HCT116 (cell line): ENCODE data around the gene MZT2A. TPM values are rescaled to one million over a fixed set of nuclear protein-coding genes. Genes with fewer than 3 reads are reported as not detected.
"Not testable (repeated sequence)": the region's sequence is repeated elsewhere in the genome, so short reads cannot be mapped to it uniquely, and the experiment has no call there.

ENCODE experiments used
- ATAC-seq: fragments of 200-7000 bp; cut with Tn5 transposase; 2 replicates; pipeline ENCODE4 v1.9.1; 2020; ENCODE audit warnings: mild to moderate bottlenecking, moderate library complexity
- BruUV-seq: library from RNA; stranded (reverse); fragments of 400-500 nt; replicated peaks from 2 replicates; lab custom pipeline; 2021; lab: Mats Ljungman, UMichigan
- CTCF ChIA-PET: fragments of 300-600 bp; sonication (Branson Sonifier 250); formaldehyde crosslinking; loops from one replicate; lab custom pipeline; 2021; ENCODE audit warnings: antibody characterized with exemption; lab: Charles Lee
- POLR2A ChIA-PET: fragments of 300-600, 350-600 bp; sonication (Branson Sonifier 250); formaldehyde crosslinking; loops from one replicate; lab custom pipeline; 2021; ENCODE audit warnings: antibody characterized with exemption; lab: Charles Lee
- RAD21 ChIA-PET, 2 experiments: fragments of 300-600 bp; sonication (Branson Sonifier 250); formaldehyde crosslinking; loops; one replicate each; lab custom pipeline; 2023; ENCODE audit warnings: low total read pairs in 2 of 2; ENCODE audit not compliant: uncharacterized antibody in 2 of 2, unreplicated experiment in 2 of 2, low non-redundant PET in 1 of 2; lab: Charles Lee
- DNase-seq: peaks from one replicate; pipeline ENCODE4 v3.0.0-alpha.2; 2010; ENCODE audit warnings: low read depth, low spot score
- H2AFZ ChIP-seq: fragments of 200-600 bp; shearing (Covaris generic), sonication (generic); 2 replicates; pipeline ENCODE4 v1.6.1; 2017; ENCODE audit warnings: low read depth, mixed run types, mixed read lengths, antibody characterized with exemption, low read length; ENCODE audit not compliant: poor library complexity, severe bottlenecking
- H3K27ac ChIP-seq: 2 replicates; pipeline ENCODE4 v1.5.1; 2012; ENCODE audit warnings: low read depth, low read length
- H3K27me3 ChIP-seq: fragments of 200-600 bp; sonication (generic); 2 replicates; pipeline ENCODE4 v1.6.1; 2016; ENCODE audit warnings: mixed run types, low read length, mixed read lengths; ENCODE audit not compliant: insufficient read depth
- H3K36me3 ChIP-seq, 2 experiments: fragments of 200-500 bp in 1 of 2; fragments of 200-600 bp in 1 of 2; sonication (Bioruptor generic) in 1 of 2; sonication (generic) in 1 of 2; 2 replicates each; pipeline versions ENCODE4 v1.5.1 to v1.6.1; 2014 to 2016; ENCODE audit warnings: low read length in 2 of 2, inconsistent platforms in 1 of 2, mixed read lengths in 1 of 2, mixed run types in 1 of 2; ENCODE audit not compliant: insufficient read depth in 2 of 2, control insufficient read depth in 1 of 2
- H3K4me1 ChIP-seq, 2 experiments: fragments of 200-600 bp in 1 of 2; sonication (generic) in 1 of 2; 2 replicates each; pipeline versions ENCODE4 v1.5.1 to v1.6.1; 2012 to 2017; ENCODE audit warnings: low read length in 2 of 2, inconsistent platforms in 1 of 2, mild to moderate bottlenecking in 1 of 2, mixed read lengths in 1 of 2, mixed run types in 1 of 2, moderate library complexity in 1 of 2; ENCODE audit not compliant: insufficient read depth in 2 of 2, control insufficient read depth in 1 of 2
- H3K4me2 ChIP-seq: fragments of 200-600 bp; sonication (generic); 2 replicates; pipeline ENCODE4 v1.6.1; 2017; ENCODE audit warnings: mixed run types, low read length, mixed read lengths
- H3K4me3 ChIP-seq, 2 experiments: fragments of 200-600 bp in 1 of 2; sonication (generic) in 1 of 2; replicated peaks in 1 of 2; 2 replicates each; pipeline ENCODE4 v1.5.1; 2011 to 2016; ENCODE audit warnings: low read length in 2 of 2, control low read depth in 1 of 2, low read depth in 1 of 2, mild to moderate bottlenecking in 1 of 2, mixed read lengths in 1 of 2, mixed run types in 1 of 2
- H3K79me2 ChIP-seq: fragments of 200-600 bp; sonication (generic); 2 replicates; pipeline ENCODE4 v1.6.1; 2017; ENCODE audit warnings: mild to moderate bottlenecking, mixed run types, low read length, moderate library complexity, mixed read lengths; ENCODE audit not compliant: insufficient read depth
- H3K9ac ChIP-seq: fragments of 200-600 bp; sonication (generic); 2 replicates; pipeline ENCODE4 v1.6.1; 2016; ENCODE audit warnings: low read length, mixed read lengths
- H3K9me2 ChIP-seq: fragments of 200-600 bp; sonication (generic), shearing (Covaris generic); 2 replicates; pipeline ENCODE4 v1.6.1; 2017; ENCODE audit warnings: mixed run types, mild to moderate bottlenecking, moderate library complexity; ENCODE audit not compliant: insufficient read depth
- H3K9me3 ChIP-seq, 2 experiments: fragments of 200-500 bp in 1 of 2; fragments of 200-600 bp in 1 of 2; sonication (Bioruptor generic) in 1 of 2; sonication (generic) in 1 of 2; 2 replicates each; pipeline ENCODE4 v1.6.1; 2014 to 2017; ENCODE audit warnings: low read length in 2 of 2, mixed read lengths in 2 of 2, inconsistent platforms in 1 of 2, low read depth in 1 of 2, mild to moderate bottlenecking in 1 of 2, mixed run types in 1 of 2, moderate library complexity in 1 of 2; ENCODE audit not compliant: control insufficient read depth in 1 of 2, insufficient read depth in 1 of 2
- H4K20me1 ChIP-seq: fragments of 200-600 bp; sonication (generic), shearing (Covaris generic); 2 replicates; pipeline ENCODE4 v1.6.1; 2017; ENCODE audit warnings: mixed run types, mild to moderate bottlenecking, moderate library complexity; ENCODE audit not compliant: insufficient read depth
- intact Hi-C: fragments of 100-400 bp; cut with micrococcal nuclease; formaldehyde crosslinking; loops from 2 replicates; pipeline ENCODE4 v1.10.0; 2022
- total RNA-seq: library from RNA; stranded (reverse); gene quantifications from one replicate; pipeline ENCODE4 v1.2.1, GENCODE V29; 2021; ENCODE audit not compliant: unreplicated experiment

Gene MZT2A
- total RNA-seq, 1 experiment from 2014 or later = 203 TPM

DNA sequence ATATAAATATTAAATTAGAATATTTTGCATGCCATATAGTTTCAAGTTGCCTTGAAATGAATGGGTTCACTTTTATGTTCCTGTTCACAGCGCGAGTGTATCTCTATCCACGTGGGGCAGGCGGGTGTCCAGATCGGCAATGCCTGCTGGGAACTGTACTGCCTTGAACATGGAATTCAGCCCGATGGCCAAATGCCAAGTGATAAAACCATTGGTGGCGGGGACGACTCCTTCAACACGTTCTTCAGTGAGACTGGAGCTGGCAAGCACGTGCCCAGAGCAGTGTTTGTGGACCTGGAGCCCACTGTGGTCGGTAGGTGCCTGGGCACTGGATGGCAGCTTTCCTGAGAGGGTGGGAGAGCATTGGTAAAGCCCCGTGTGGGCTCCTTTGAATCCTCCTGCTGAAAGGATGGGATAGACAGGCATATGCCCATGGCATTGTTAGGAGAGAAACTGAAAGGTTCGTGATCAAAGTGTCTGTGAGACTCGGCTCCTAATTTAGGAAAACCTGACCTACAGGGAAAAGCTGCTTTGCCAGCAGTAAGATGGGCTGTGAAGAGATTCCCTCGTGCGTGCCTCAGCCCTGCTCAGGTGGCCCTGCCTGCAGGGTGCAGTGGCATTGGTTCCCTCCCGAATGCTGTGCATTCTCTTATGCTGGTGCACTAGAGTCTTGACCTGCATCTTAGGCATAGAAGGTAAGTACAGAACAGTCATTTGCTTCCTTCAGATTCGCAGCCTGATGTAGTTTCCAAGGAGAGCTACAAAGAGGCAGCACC is 13.9 kb downstream of the MZT2A start:
- not testable (repeated sequence) for ATAC-seq

DNA sequence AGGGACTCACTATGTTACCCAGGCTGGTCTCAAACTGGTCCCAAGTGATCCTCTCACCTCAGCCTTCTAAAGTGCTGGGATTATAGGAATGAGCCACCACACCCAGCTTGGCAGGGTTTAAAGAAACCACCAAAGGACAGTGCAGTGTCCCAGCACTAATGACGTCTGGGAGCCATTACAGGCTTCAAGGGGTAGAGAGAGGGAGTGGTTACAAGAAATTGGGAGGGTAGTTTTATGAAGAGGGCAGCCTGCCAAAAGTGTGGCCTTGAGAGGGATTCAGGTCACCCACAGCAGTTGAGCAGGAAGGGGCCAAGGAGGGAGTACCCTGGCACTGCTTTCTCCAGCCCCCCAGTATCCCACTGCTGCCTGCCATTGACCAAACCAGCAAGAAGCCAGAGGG is 15.0 kb downstream of the MZT2A start:
- H3K9me2 ChIP-seq, ATAC-seq, H2AFZ ChIP-seq, RAD21 ChIA-PET, H3K4me1 ChIP-seq, H3K27ac ChIP-seq, CTCF ChIA-PET, POLR2A ChIA-PET, H3K27me3 ChIP-seq, H3K9me3 ChIP-seq, H3K4me2 ChIP-seq, H3K9ac ChIP-seq, H4K20me1 ChIP-seq, intact Hi-C loops, H3K79me2 ChIP-seq, H3K36me3 ChIP-seq, DNase-seq, BruUV-seq, H3K4me3 ChIP-seq: not testable (repeated sequence)

More for the DNA sequence above, 13.9 kb downstream of the MZT2A start:
- intact Hi-C loops, H3K36me3 ChIP-seq, DNase-seq, H3K79me2 ChIP-seq, H3K9me3 ChIP-seq, H2AFZ ChIP-seq, H4K20me1 ChIP-seq, POLR2A ChIA-PET, H3K27me3 ChIP-seq, H3K27ac ChIP-seq, H3K4me2 ChIP-seq, CTCF ChIA-PET, H3K4me3 ChIP-seq, H3K9ac ChIP-seq, RAD21 ChIA-PET, H3K4me1 ChIP-seq, H3K9me2 ChIP-seq, BruUV-seq: not testable (repeated sequence)

DNA sequence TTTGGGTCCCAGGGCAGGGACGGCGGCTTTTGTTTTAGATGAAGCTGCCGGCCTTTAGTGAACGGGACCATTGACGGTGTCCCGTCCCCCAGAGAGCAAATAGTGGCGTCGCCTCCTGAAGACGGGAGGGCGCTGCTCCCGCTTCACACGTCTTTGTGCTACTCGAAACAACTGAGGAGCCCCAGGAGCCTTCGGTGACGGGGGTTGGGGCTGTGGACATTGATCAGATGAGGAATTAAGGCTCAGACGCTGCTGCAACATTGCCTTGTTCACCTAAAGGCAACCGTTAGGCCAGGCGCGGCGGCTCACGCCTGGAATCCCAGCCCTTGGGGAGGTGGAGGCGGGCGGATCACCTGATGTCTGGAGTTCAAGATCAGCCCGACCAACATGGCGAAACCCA is 15.8 kb downstream of the MZT2A start:
- H3K4me3 ChIP-seq, H3K4me1 ChIP-seq, H3K9me2 ChIP-seq, RAD21 ChIA-PET, H3K27ac ChIP-seq, BruUV-seq, H3K4me2 ChIP-seq, H2AFZ ChIP-seq, H3K36me3 ChIP-seq, H4K20me1 ChIP-seq, ATAC-seq, H3K27me3 ChIP-seq, intact Hi-C loops, H3K9me3 ChIP-seq, H3K9ac ChIP-seq, DNase-seq, CTCF ChIA-PET, POLR2A ChIA-PET, H3K79me2 ChIP-seq: not testable (repeated sequence)
